Measurements from ENCODE around the gene RAB22A.
A peak's percentile ranks its signal among the peaks of the same experiment; 100 is the strongest.

The RAB22A gene

GRCh38 chr20:58393299-58393698 lies 83.8 kb downstream of the RAB22A start:
- Histone ChIP-seq H3K4me3 (no peak overlapping the region), H3K4me1 (peaks cover 40% of the 10 kb centered on the region), H3K9me3 (peaks cover 29% of the 10 kb centered on the region; the same call in 1 of the 2 replicates), H3K27me3 (no peaks in the 10 kb centered on the region), H3K4me2 (no peak overlapping the region), H3K9ac (no peak overlapping the region), H4K20me1 (peaks cover 90% of the 10 kb centered on the region), H3K27ac (no peak overlapping the region), H3K36me3 (peaks cover 75% of the 10 kb centered on the region)
- TF ChIP-seq Cebpa-rat (IDR thresholded peaks at IDR 0.05): no peak

- no peak overlapping the region for H3K9ac ChIP-seq
- no peak for TF ChIP-seq Cebpa-rat (IDR thresholded peaks at IDR 0.05)
- peaks cover 47% of the 10 kb centered on the region for H3K4me1 ChIP-seq
- H4K20me1 ChIP-seq: peaks cover 100% of the 10 kb centered on the region
- no peak overlapping the region for H3K4me2 ChIP-seq
- peaks cover 90% of the 10 kb centered on the region for H3K36me3 ChIP-seq
- H3K27ac ChIP-seq: no peak overlapping the region
- H3K9me3 ChIP-seq: peaks cover 44% of the 10 kb centered on the region
- H3K4me3 ChIP-seq: no peak overlapping the region
- H3K27me3 ChIP-seq: no peaks in the 10 kb centered on the region
These were observed 85.3 kb downstream of the RAB22A start for GRCh38 chr20:58394801-58395200.

- Histone ChIP-seq H3K4me2 (no peak overlapping the region), H3K4me1 (peaks cover 39% of the 10 kb centered on the region), H3K9ac (no peak overlapping the region), H3K9me3 (peaks cover 46% of the 10 kb centered on the region), H3K4me3 (no peak overlapping the region), H4K20me1 (peaks cover 100% of the 10 kb centered on the region), H3K27me3 (no peaks in the 10 kb centered on the region), H3K27ac (no peak overlapping the region), H3K36me3 (peaks cover 90% of the 10 kb centered on the region)
- TF ChIP-seq Cebpa-rat (IDR thresholded peaks at IDR 0.05): no peak
These were observed 86.1 kb downstream of the RAB22A start for GRCh38 chr20:58395604-58396003.

DNA sequence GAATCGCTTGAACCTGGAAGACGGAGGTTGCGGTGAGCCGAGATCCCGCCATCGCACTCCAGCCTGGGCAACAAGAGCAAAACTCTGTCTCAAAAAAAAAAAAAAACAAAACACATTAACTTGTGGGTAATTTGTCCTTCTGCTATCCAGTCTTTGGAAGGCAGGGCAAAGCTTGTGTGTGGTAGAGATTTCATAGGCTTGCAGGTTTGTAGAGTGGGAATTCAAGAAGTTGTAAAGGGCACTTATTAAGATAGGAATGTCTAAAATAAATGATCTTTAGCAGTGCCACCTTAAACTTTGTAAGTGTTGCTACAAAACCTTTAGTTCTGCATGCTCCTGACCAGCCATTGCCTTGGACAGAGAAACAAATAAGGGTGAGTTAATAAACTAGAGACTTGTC lies 87.9 kb downstream of the RAB22A start:
- no peak for TF ChIP-seq Cebpa-rat (IDR thresholded peaks at IDR 0.05)
- Histone ChIP-seq H3K27ac (no peak overlapping the region), H4K20me1 (peaks cover 100% of the 10 kb centered on the region), H3K4me2 (peak overlapping the region; percentile 35), H3K4me3 (no peak overlapping the region), H3K27me3 (no peaks in the 10 kb centered on the region), H3K36me3 (peaks cover 72% of the 10 kb centered on the region), H3K4me1 (peaks cover 44% of the 10 kb centered on the region), H3K9ac (no peak overlapping the region), H3K9me3 (peaks cover 46% of the 10 kb centered on the region)

GRCh38 chr20:58398254-58398653 lies 88.7 kb downstream of the RAB22A start:
- Histone ChIP-seq H3K27ac (no peak overlapping the region), H3K4me1 (peaks cover 52% of the 10 kb centered on the region), H3K9me3 (peaks cover 46% of the 10 kb centered on the region), H3K4me2 (peak overlapping the region; percentile 35), H3K9ac (no peak overlapping the region), H3K27me3 (no peaks in the 10 kb centered on the region), H4K20me1 (peaks cover 100% of the 10 kb centered on the region), H3K4me3 (no peak overlapping the region), H3K36me3 (peaks cover 64% of the 10 kb centered on the region)
- no peak for TF ChIP-seq Cebpa-rat (IDR thresholded peaks at IDR 0.05)

DNA sequence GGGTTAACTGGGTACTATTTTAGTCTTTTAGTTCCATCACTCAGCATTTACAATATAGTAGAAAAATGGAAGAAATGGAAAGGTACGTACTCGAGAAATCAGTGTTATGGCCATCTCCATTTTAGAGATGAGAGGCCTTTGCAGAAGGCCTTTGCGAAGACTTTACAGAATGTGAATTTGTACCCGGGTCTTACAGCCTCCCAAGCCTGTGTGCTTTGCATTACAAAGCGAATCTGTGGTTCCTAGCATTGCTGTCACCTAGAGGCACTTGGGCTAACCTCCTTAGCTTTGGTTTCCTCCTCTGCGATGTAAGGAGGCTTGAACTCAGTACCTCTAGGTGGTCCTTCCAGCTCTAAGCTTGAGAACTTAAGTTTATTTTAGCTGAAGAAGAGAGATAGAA lies 90.4 kb downstream of the RAB22A start:
- Histone ChIP-seq H3K27ac (no peak overlapping the region), H3K9ac (no peak overlapping the region), H3K36me3 (peaks cover 56% of the 10 kb centered on the region), H3K4me1 (peaks cover 55% of the 10 kb centered on the region), H3K4me2 (no peak overlapping the region), H3K4me3 (no peak overlapping the region), H4K20me1 (peaks cover 100% of the 10 kb centered on the region), H3K27me3 (no peaks in the 10 kb centered on the region), H3K9me3 (peaks cover 46% of the 10 kb centered on the region)
- TF ChIP-seq Cebpa-rat (IDR thresholded peaks at IDR 0.05): no peak

- Histone ChIP-seq H3K27me3 (no peaks in the 10 kb centered on the region), H3K9ac (no peak overlapping the region), H3K27ac (no peak overlapping the region), H3K4me1 (peaks cover 63% of the 10 kb centered on the region), H3K36me3 (peaks cover 43% of the 10 kb centered on the region), H3K4me3 (no peak overlapping the region), H3K9me3 (peaks cover 37% of the 10 kb centered on the region), H3K4me2 (peak overlapping the region; percentile 52; the same call in 1 of the 2 replicates), H4K20me1 (peaks cover 100% of the 10 kb centered on the region)
- TF ChIP-seq Cebpa-rat (IDR thresholded peaks at IDR 0.05): no peak
These were observed 91.6 kb downstream of the RAB22A start for GRCh38 chr20:58401162-58401561.

- Histone ChIP-seq H3K4me3 (no peak overlapping the region), H3K9ac (no peak overlapping the region), H3K36me3 (peaks cover 33% of the 10 kb centered on the region), H3K4me1 (peaks cover 54% of the 10 kb centered on the region), H3K27ac (no peak overlapping the region), H3K9me3 (peaks cover 27% of the 10 kb centered on the region), H3K27me3 (no peaks in the 10 kb centered on the region), H4K20me1 (peaks cover 100% of the 10 kb centered on the region), H3K4me2 (peak overlapping the region; percentile 52)
- no peak for TF ChIP-seq Cebpa-rat (IDR thresholded peaks at IDR 0.05)
These were observed 92.8 kb downstream of the RAB22A start for GRCh38 chr20:58402305-58402704.

DNA sequence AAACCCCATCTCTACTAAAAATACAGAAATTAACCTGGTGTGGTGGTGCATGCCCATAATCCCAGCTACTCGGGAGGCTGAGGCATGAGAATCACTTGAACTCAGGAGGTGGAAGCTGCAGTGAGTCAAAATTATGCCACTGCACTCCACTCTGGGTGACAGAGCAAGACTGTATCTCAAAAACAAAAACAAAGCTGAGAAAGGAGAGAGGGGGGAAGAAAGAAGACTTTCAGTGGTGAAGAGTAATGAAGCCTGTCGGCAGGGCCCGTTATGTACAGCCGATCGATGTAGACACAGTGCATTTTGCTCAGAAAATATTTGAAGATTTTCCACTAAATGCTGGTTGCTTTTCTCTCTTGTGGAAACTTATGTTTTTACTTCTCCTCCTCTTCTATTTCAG lies 93.3 kb downstream of the RAB22A start:
- Histone ChIP-seq H3K9me3 (peaks cover 22% of the 10 kb centered on the region), H3K9ac (no peak overlapping the region), H3K36me3 (peaks cover 27% of the 10 kb centered on the region), H3K4me1 (peaks cover 49% of the 10 kb centered on the region), H3K4me3 (no peak overlapping the region), H3K27me3 (no peaks in the 10 kb centered on the region), H3K4me2 (peak overlapping the region; percentile 52), H3K27ac (no peak overlapping the region), H4K20me1 (peaks cover 100% of the 10 kb centered on the region)
- no peak for TF ChIP-seq Cebpa-rat (IDR thresholded peaks at IDR 0.05)

DNA sequence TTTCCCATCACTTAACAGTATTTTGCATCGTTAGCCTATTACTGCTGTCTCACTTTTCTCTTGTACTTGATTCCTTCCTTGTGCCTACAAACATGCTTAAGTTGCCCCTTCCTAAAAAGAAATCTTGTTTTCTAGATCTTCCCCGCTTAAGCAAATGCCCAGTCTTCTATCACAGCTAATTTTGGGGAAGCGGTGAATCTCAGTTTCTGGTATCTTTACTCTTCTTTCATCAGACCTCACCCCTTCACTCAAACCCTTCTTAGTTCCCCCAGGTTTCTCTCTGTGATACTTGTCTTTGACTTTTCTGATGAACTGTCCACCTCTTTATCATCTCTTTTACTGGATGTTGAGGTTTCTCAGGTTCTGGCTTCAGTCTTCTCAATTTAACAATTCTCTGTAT lies 93.8 kb downstream of the RAB22A start:
- H3K4me2 ChIP-seq: peak overlapping the region; percentile 52
- TF ChIP-seq Cebpa-rat (IDR thresholded peaks at IDR 0.05): no peak
- peaks cover 29% of the 10 kb centered on the region for H3K36me3 ChIP-seq
- no peaks in the 10 kb centered on the region for H3K27me3 ChIP-seq
- H3K27ac ChIP-seq: no peak overlapping the region
- H3K4me1 ChIP-seq: peaks cover 44% of the 10 kb centered on the region
- peaks cover 100% of the 10 kb centered on the region for H4K20me1 ChIP-seq
- H3K9me3 ChIP-seq: peaks cover 18% of the 10 kb centered on the region
- H3K4me3 ChIP-seq: no peak overlapping the region
- no peak overlapping the region for H3K9ac ChIP-seq
